ENCODE data around the gene CACFD1. TPM values are rescaled to one million over a fixed set of nuclear protein-coding genes. Genes with fewer than 3 reads are reported as not detected.

Gene CACFD1
- total and polyA plus RNA-seq, 8 donors, result 17.7 to 48.4 (median 26.1) TPM

GRCh38 chr9:133457748-133458147 is 2.0 kb upstream of the CACFD1 start:
- Histone ChIP-seq H3K27ac (no peak overlapping the region), H3K9me3 (no peaks in the 10 kb centered on the region), H3K36me3 (no peaks in the 10 kb centered on the region), H3K4me3 (no peak overlapping the region), H3K27me3 (no peaks in the 10 kb centered on the region), H3K4me1 (peaks cover 11 to 21% of the 10 kb centered on the region in 2 donors)
- intact Hi-C loops (cut with DNase I), result no loop called here
- no peak for TF ChIP-seq CTCF (IDR thresholded peaks at IDR 0.05)
- ATAC-seq (no peak), DNase-seq (no peak)

- intact Hi-C loops (cut with DNase I), result no loop called here
- no peak for TF ChIP-seq CTCF (IDR thresholded peaks at IDR 0.05)
- peak overlapping the region; percentile 71 to 89 for H3K4me3 ChIP-seq
- H3K4me1 ChIP-seq, result peaks cover 11 to 21% of the 10 kb centered on the region in 2 donors
- peak overlapping the region; percentile 86 for H3K27ac ChIP-seq
- ATAC-seq (no peak), DNase-seq (peak in 1 of 4 donors; percentile 77)
- H3K9me3 ChIP-seq, result no peaks in the 10 kb centered on the region
- no peaks in the 10 kb centered on the region for H3K36me3 ChIP-seq
- no peaks in the 10 kb centered on the region for H3K27me3 ChIP-seq
Measured at GRCh38 chr9:133458643-133459312, 1.0 kb upstream of the CACFD1 start.

GRCh38 chr9:133460405-133461175 is 812 bp downstream of the CACFD1 start:
- Histone ChIP-seq H3K27ac (peak overlapping the region; percentile 86), H3K4me1 (peaks cover 11 to 27% of the 10 kb centered on the region in 2 donors), H3K27me3 (no peaks in the 10 kb centered on the region), H3K9me3 (no peaks in the 10 kb centered on the region), H3K36me3 (peaks cover 0 to 4% of the 10 kb centered on the region in 2 donors), H3K4me3 (peak overlapping the region; percentile 71 to 89)
- intact Hi-C loops (cut with DNase I), result no loop called here
- no peak for TF ChIP-seq CTCF (IDR thresholded peaks at IDR 0.05)
- peak; percentile 26 to 85 (median 69) for DNase-seq
- peak; percentile 4 for ATAC-seq

- DNase-seq (no peak), ATAC-seq (no peak)
- Histone ChIP-seq H3K36me3 (peaks cover 0 to 4% of the 10 kb centered on the region in 2 donors), H3K27me3 (no peaks in the 10 kb centered on the region), H3K9me3 (no peaks in the 10 kb centered on the region), H3K4me3 (no peak overlapping the region), H3K27ac (no peak overlapping the region), H3K4me1 (peaks cover 11 to 27% of the 10 kb centered on the region in 2 donors)
- TF ChIP-seq CTCF (IDR thresholded peaks at IDR 0.05), result no peak
- intact Hi-C loops (cut with DNase I), result no loop called here
Measured at GRCh38 chr9:133461975-133462374, 2.2 kb downstream of the CACFD1 start.

- no peak overlapping the region for H3K27ac ChIP-seq
- no peaks in the 10 kb centered on the region for H3K27me3 ChIP-seq
- TF ChIP-seq CTCF (IDR thresholded peaks at IDR 0.05), result no peak
- H3K36me3 ChIP-seq, result peaks cover 0 to 6% of the 10 kb centered on the region in 2 donors
- DNase-seq, result peak in 1 of 4 donors; percentile 80
- H3K4me1 ChIP-seq, result peaks cover 11 to 27% of the 10 kb centered on the region in 2 donors
- intact Hi-C loops (cut with DNase I), result no loop called here
- no peaks in the 10 kb centered on the region for H3K9me3 ChIP-seq
- H3K4me3 ChIP-seq, result no peak overlapping the region
- no peak for ATAC-seq
Measured at GRCh38 chr9:133463234-133463863, 3.6 kb downstream of the CACFD1 start.
